GM12878 (cell line): ENCODE results near the gene BBS2. TPM values are rescaled to one million over a fixed set of nuclear protein-coding genes. Genes with fewer than 3 reads are reported as not detected.

ENCODE experiments used
- BCL11A ChIP-seq: IDR thresholded peaks from 2 replicates; pipeline ENCODE4 v1.6.1; 2011; ENCODE audit warnings: low read depth, low read length
- CREB1 ChIP-seq: IDR thresholded peaks from 2 replicates; pipeline ENCODE4 v1.6.1; 2012; ENCODE audit warnings: low read depth, mild to moderate bottlenecking, inconsistent platforms
- DPF2 ChIP-seq: fragments of 450-650 bp; IDR thresholded peaks from 2 replicates; pipeline ENCODE4 v1.6.1; 2017; ENCODE audit warnings: mild to moderate bottlenecking
- ETV6 ChIP-seq, 2 experiments: fragments of 450-650 bp in 1 of 2; IDR thresholded peaks in 1 of 2; conservative IDR thresholded peaks in 1 of 2; 2 replicates each; pipeline ENCODE4 v1.6.1; 2014; ENCODE audit warnings: antibody characterized with exemption in 1 of 2, borderline replicate concordance in 1 of 2, low read depth in 1 of 2, mild to moderate bottlenecking in 1 of 2, moderate library complexity in 1 of 2
- IKZF2 ChIP-seq, 2 experiments: fragments of 450-650 bp; IDR thresholded peaks; 2 replicates each; pipeline ENCODE4 v1.6.1; 2017; ENCODE audit warnings: mild to moderate bottlenecking in 2 of 2, moderate library complexity in 2 of 2
- SPI1 ChIP-seq: IDR thresholded peaks from 2 replicates; pipeline ENCODE4 v1.6.1; 2011; ENCODE audit warnings: low read depth, mild to moderate bottlenecking, low read length, moderate library complexity, borderline replicate concordance; ENCODE audit not compliant: insufficient read depth
- ZNF24 ChIP-seq: fragments of 450-650 bp; IDR thresholded peaks from 2 replicates; pipeline ENCODE4 v1.6.1; 2017; ENCODE audit warnings: antibody characterized with exemption, mild to moderate bottlenecking
- polyA plus RNA-seq, 11 experiments: library from polyadenylated mRNA; depleted of rRNA in 4 of 11; unstranded in 6 of 11; stranded (reverse) in 5 of 11; fragments of >200 nt; fragmentation: Nextera tagmentation in 4 of 11; fragmentation: Illumina TruSeq in 1 of 11; extraction: Ambion mirVana in 4 of 11; extraction: Trizol in 1 of 11; gene quantifications; 1 replicate in 1 of 11; 2 replicates in 10 of 11; pipeline versions ENCODE4 v1.2.1 to v1.2.3, GENCODE V29; 2011 to 2016; ENCODE audit warnings: inconsistent platforms in 2 of 11, missing spikeins in 2 of 11, low read depth in 1 of 11
- total RNA-seq, 4 experiments: library from RNA; depleted of rRNA in 3 of 4; stranded (reverse); fragments of >200 nt in 3 of 4; fragmentation: Illumina TruSeq in 1 of 4; extraction: Trizol in 1 of 4; gene quantifications; 2 replicates each; pipeline versions ENCODE4 v1.2.1 to v1.2.3, GENCODE V29; 2013 to 2021
- TF ChIP-seq, protein P1 (sequence below): fragments of 450-650 bp; IDR thresholded peaks from 2 replicates; pipeline ENCODE4 v1.6.1; 2017; ENCODE audit warnings: low read depth, mild to moderate bottlenecking, moderate library complexity
- TF ChIP-seq, protein P2 (sequence below): fragments of 450-650 bp; IDR thresholded peaks from 2 replicates; pipeline ENCODE4 v1.6.1; 2017; ENCODE audit warnings: antibody characterized with exemption, mild to moderate bottlenecking, moderate library complexity
- TF ChIP-seq, protein P3 (sequence below): fragments of 450-650 bp; formaldehyde crosslinking; IDR thresholded peaks from 2 replicates; pipeline ENCODE4 v1.5.0; 2022; ENCODE audit warnings: mild to moderate bottlenecking, missing genetic modification characterization

Gene BBS2
- total and polyA plus RNA-seq, 10 of the 15 experiments (the other 5 are each of a cell fraction or from before 2014, with no cell fraction given) = 4.9 to 38.3 (median 16.4) TPM

DNA sequence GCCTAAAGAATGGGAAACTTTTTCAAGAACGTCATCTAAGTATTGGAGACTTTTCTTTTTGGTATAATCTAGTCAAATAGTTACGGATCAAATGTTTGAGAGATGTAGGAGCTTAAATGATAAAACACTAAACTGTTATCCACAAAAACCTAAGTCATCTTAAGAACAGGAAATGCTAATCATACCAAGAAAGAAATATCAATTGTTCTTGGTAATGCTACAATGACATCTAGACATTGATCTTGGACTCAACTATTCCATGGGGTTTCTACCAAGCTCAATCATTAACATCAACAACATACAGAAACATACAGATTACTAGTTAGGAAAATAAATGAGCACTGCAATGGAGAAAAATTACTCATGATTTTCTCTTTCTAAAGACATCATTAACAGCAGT is 72.5 kb downstream of the BBS2 start (continued):
- TF ChIP-seq, protein P1, sequence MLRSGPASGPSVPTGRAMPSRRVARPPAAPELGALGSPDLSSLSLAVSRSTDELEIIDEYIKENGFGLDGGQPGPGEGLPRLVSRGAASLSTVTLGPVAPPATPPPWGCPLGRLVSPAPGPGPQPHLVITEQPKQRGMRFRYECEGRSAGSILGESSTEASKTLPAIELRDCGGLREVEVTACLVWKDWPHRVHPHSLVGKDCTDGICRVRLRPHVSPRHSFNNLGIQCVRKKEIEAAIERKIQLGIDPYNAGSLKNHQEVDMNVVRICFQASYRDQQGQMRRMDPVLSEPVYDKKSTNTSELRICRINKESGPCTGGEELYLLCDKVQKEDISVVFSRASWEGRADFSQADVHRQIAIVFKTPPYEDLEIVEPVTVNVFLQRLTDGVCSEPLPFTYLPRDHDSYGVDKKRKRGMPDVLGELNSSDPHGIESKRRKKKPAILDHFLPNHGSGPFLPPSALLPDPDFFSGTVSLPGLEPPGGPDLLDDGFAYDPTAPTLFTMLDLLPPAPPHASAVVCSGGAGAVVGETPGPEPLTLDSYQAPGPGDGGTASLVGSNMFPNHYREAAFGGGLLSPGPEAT = no peak
- TF ChIP-seq, protein P2, sequence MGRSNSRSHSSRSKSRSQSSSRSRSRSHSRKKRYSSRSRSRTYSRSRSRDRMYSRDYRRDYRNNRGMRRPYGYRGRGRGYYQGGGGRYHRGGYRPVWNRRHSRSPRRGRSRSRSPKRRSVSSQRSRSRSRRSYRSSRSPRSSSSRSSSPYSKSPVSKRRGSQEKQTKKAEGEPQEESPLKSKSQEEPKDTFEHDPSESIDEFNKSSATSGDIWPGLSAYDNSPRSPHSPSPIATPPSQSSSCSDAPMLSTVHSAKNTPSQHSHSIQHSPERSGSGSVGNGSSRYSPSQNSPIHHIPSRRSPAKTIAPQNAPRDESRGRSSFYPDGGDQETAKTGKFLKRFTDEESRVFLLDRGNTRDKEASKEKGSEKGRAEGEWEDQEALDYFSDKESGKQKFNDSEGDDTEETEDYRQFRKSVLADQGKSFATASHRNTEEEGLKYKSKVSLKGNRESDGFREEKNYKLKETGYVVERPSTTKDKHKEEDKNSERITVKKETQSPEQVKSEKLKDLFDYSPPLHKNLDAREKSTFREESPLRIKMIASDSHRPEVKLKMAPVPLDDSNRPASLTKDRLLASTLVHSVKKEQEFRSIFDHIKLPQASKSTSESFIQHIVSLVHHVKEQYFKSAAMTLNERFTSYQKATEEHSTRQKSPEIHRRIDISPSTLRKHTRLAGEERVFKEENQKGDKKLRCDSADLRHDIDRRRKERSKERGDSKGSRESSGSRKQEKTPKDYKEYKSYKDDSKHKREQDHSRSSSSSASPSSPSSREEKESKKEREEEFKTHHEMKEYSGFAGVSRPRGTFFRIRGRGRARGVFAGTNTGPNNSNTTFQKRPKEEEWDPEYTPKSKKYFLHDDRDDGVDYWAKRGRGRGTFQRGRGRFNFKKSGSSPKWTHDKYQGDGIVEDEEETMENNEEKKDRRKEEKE = no peak
- TF ChIP-seq ETV6 (conservative IDR thresholded peaks at IDR 0.05 in 1 of 2, IDR thresholded peaks at IDR 0.05 in 1 of 2; ENCODE audit: borderline replicate concordance in 1 of 2, low read depth in 1 of 2) (no peak), ZNF24 (no peak), BCL11A (no peak), DPF2 (no peak), IKZF2 (IDR thresholded peaks at IDR 0.05) (no peak), SPI1 (no peak), CREB1 (no peak)
- TF ChIP-seq, protein P3, sequence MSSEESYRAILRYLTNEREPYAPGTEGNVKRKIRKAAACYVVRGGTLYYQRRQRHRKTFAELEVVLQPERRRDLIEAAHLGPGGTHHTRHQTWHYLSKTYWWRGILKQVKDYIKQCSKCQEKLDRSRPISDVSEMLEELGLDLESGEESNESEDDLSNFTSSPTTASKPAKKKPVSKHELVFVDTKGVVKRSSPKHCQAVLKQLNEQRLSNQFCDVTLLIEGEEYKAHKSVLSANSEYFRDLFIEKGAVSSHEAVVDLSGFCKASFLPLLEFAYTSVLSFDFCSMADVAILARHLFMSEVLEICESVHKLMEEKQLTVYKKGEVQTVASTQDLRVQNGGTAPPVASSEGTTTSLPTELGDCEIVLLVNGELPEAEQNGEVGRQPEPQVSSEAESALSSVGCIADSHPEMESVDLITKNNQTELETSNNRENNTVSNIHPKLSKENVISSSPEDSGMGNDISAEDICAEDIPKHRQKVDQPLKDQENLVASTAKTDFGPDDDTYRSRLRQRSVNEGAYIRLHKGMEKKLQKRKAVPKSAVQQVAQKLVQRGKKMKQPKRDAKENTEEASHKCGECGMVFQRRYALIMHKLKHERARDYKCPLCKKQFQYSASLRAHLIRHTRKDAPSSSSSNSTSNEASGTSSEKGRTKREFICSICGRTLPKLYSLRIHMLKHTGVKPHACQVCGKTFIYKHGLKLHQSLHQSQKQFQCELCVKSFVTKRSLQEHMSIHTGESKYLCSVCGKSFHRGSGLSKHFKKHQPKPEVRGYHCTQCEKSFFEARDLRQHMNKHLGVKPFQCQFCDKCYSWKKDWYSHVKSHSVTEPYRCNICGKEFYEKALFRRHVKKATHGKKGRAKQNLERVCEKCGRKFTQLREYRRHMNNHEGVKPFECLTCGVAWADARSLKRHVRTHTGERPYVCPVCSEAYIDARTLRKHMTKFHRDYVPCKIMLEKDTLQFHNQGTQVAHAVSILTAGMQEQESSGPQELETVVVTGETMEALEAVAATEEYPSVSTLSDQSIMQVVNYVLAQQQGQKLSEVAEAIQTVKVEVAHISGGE (CRISPR knock-in tag) = no peak
